Germinal center (tissue), 1 donor: ENCODE measurements around the gene STX2.

Experiments used
- DNase-seq: peaks from one replicate; pipeline ENCODE4 v3.0.0; 2012; ENCODE audit warnings: mixed read lengths, low spot score

Gene STX2

DNA sequence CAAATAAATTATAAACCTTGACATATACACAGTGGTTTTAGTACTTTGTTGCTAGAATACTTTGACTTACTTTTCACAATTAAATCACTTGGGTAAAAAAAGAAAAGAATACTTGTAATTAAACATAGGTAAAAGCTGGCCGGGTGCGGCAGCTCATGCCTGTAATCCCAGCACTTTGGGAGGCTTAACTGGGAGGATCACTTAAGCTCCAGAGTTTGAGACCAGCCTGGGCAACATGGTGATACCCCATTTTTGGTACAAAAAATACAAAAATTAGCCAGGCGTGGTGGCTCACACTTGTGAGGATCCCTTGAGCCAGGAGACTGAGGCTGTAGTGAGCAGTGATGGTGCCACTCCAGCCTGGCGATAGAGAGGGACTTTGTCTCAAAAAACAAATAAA, 7.8 kb downstream of the STX2 start:
- DNase-seq, result no peak

DNA sequence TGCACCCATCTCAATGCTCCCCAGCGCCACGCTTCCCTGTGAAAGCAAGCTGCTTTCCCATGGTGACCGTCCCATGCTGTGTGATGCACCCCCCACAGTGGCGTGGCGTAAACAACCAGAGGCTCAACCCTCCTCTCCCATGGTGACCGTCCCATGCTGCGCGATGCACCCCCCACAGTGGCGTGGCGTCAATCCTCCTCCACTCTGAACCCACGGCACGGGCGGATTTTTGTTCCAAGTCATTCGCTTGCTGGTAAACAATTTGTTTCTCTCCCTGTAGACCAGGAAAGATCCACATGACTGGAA, 8.9 kb downstream of the STX2 start:
- no peak for DNase-seq

DNA sequence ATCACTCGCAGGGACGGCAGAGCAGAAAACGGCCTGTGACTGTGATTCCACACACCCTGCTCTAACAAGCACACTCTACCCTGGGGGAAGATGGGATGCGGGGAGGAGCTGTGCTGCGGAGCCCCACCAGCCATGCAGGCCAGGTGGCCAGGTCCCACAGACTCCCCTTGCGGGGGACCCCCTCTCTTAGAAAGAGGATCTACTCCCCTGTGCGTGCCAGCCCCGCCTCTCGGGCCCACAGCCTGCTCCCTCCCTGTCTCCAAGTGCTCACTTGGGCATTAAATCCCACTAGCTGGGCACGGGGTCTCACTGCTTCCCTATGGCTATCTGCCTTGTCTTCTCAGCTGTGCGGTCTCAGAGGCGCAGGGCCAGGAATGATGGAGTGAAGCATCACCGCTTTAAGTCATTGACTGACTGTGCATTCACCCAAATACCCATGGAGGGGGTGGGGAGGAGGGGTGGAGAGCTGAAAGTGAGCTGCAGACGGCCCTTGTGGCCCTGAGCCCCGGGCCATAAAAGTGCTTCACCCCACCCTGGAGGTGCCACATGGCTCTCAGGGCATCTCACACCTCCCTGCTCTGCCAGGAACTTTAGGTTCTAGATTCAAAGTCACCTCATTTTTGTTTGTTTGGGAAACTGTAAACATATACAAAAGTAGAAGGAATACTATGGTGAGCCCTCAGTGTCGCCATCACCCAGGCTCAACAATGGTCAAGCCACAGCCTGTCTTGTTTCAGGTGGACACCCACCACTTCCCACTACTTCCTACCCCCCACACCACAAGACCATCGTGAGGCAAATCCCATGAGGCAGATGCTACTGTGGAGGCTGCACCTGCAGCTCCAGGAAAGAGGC, 9.4 kb downstream of the STX2 start:
- DNase-seq, result no peak

DNA sequence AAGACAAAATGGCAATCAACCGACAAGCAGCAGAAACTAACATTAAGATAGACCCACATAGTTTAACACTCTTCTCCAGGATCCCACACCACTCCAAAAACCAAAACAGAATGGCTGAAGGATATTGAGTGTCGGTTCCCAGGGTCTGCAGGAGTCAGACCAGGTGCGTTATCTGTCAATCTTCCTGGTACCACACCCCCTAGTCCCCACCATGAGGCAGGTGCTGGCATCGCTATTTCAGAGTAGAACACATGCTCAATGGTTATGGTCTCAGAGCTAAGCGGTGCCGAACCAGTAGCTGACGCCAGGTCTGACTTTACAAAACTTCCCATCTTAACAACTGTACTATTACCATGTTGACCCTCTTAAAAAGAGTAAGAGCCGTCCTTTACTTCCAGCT, 10.2 kb downstream of the STX2 start:
- DNase-seq, result no peak

DNA sequence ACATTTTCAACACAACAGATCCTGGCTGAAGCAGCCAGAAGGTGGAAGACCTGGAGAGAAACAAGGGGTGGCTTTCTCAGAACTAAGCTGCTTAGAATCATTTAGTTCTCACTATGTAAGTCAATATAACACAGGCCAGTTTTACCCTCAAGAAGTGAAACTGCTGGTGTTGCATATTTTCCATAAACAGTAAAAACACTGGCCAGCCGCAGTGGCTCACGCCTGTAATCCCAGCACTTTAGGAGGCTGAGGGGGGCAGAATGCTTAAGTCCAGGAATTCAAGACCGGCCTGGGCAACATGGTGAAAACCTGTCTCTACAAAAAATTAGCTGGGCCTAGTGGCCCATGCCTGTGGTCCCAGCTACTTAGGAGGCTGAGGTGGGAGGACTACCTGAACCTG, 11.6 kb downstream of the STX2 start:
- no peak for DNase-seq

DNA sequence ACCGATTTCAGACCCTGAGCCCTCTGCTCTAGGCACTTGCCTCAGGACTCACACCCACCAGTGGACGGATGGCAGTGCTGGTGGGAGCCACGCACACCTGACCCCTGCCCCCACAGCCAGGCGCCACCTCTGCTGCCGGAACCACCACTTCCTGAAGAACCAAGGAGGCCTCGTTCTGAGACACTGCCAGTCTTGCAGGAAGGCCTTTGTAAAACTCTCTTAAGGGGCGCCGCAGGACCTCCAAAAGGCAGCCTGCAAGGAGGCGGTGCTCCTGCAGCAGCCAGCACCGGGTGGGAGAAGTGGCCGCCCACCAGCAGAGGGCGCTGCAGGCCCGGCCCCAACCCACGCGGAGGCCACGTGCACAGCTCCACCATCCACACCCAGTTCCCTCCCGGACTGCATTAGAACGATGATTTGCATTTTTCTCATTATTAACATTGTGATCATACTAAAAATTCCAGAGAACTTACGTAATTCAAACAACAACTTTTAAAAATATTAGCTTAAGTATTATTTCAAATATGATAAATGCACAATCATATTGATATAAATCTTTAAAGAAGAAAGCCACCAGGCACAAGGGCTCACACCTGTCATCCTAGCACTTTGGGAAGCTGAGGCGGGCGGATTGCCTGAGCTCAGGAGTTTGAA, 12.8 kb downstream of the STX2 start:
- DNase-seq, result peak; percentile 39

DNA sequence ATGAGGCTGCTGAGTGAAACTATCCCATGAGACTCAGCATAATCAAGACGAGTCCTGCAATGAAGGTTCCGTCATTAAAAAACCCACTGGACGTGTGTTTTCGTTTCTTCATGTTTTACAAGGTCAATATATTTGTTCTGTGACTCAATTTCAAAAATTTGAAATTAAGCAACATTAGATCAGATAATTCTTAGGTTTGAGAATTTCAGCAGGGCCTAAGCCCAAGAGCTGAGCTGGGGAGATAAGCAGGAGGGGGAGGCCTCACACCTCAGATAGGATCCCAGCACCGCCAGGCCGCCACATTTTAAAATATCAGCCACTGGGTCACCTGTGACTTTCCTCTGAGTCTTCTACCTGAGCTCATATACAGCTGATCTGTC, 13.3 kb downstream of the STX2 start:
- no peak for DNase-seq

DNA sequence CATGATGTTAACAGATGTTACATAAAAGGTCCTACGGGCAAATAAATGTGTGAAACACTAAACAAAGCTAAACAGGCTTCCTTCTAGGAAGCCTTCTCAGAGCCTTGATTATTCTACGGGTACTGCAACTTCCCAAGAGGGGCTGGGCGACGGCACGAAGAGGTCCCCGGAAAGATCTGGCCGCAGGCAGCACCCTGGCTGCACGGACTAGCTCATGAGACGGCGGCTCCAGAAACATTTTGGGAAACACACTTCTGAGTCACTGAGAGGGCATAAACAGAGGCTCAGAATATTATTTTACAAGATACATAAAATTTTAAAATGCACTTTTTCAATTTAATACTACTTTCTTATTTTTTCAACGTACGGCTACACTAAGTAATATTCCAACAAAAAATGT, 19.4 kb downstream of the STX2 start:
- no peak for DNase-seq

DNA sequence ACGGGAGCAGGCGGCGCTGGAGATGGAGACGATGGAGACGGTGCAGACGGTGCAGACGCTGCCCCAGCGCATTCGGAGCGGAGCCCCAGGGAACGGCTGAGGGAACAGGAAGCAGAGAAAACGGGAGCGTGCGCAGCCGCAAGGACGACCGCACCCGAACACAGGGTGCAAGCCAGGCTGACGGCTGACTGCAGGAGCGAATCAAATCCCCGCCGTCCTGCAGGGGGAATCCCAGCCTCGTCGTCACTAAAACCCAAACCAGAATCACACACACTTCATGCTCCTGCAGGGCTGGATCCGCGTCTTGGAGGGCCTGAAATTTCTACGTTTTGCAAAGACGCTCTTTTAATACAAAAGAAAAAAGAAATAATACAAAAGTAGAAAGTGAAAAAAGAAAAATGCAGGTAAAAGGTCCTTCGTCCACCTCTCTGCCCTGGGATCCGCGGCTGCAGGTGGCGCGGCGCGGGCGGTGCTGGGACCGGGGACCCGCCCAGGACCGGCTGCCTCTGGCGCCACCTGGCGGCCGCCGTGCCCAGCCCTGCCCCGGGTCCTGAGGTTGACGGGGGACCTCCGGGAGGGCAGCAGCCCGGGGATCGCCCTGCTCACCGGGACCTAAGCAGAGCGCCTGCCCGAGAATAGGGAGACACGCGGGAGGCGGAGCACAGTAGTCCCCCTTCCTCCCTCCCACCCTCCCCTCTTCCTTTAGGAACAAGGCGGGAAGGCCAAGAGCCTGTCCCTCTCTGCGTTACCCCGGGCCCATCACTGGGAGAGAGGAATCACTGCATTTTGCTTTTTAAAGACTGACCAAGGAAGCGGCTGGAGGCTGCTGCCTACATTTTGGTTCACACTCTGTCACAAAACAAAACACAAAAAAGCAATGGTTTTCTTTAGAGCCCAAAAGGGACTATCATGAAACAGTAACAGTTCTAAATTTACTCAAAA, 20.1 kb downstream of the STX2 start:
- peak; percentile 89 for DNase-seq

DNA sequence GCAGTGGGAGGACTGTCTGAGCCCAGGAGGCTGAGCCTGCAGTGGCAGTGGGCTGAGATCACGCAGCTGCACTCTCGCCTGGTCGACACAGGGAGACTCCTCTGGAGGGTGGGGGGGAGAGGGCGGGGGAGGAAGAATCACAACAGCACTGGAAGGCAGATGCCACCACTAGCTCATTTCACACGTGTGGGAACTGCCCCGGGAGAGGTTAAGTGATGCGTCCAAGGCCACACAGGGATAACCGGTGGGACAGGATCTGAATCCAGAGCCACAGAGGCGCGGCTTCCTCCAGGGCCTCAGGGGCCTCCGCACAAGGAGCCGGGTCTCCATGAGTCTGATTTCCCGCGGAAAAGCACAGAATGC, 20.8 kb downstream of the STX2 start:
- DNase-seq, result no peak

DNA sequence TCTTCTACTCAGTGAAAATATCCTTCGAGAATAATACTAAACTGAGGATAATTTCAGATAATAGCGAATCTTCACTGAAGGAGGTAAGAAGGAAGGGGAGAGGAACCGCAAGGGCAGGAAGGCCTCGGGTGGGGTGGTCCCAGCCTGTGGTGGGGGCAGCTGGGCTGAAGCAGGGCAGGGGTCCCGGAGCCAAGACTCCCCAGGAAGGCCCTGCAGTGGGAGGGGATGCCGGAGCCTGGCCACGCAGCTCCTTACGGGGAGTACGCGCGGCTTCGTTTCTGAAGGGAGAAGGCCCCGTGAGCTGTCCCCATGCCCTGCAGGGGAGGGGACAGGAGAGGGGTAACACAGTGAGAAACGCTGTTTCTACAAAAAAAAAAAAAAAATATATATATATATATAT, 21.2 kb downstream of the STX2 start:
- no peak for DNase-seq

DNA sequence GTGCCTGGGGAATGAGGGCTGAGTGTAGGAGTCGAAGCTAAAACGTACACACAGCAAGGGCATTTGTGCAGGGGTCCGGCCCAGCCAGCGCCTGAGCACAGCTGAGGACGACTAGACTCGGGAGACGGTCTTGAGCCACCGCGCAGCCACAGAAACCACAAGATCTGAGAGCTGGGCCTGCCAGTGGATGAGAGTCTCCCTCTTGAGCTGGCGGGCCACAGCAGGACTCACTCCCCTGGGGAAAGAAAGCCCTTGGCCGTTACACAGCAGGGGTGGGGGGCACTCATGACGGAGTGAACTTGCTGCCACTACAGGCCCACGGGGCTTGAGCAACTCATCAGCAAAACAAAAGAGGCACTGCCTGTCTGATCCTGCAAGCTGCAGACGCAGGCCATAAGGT, 23.0 kb downstream of the STX2 start:
- no peak for DNase-seq

DNA sequence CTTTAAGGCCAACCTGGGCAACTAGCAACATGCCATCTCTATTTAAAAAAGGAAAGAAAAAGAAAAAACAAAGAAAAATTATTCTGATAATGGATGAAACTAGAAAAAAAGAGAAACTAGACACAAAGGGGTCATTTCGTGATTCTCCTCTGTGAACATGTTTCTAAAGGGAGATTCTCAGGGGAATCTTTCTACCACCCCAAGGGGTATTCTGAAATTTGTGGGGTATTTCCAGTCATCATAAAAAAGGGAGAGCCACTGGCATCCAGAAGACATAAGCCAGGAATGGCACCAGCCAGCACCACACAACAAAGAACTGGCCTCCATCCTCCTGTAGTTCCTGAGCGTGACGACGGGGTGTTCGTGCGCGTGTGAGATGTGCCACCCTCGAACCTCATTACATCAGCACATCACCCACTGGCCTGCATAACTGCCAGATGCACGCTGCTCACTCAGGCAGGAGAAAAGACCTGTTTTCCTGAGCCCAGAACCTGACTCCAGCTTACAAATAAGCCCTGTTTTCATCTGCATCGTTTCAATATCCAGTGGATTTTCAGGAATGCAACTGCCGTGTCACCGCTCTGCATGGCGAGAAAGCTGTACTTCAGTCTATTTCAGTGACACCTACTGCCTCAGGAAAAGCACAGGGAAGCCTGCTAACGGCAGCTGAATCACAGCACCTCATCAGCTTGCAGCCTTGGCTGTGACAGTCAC, 23.9 kb downstream of the STX2 start:
- DNase-seq, result no peak

DNA sequence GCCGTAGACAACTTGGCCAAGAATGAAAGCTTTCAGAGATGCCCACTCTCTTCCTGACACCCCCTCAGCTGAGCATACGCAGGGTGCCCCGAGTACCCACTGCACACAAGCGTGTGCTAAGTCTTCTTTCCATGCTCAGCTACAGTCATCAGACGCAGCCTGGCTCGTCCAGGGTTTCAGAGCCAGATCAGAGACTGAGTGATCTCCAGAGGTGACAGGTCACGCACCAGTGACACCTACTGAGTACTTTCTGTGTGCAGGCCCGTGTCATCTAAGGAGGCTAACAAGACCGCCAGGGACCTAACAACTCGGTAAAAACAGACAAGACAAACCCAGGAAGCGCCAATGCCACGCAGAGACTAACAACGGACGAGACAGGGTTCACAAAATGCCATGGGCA, 25.1 kb downstream of the STX2 start:
- no peak for DNase-seq

DNA sequence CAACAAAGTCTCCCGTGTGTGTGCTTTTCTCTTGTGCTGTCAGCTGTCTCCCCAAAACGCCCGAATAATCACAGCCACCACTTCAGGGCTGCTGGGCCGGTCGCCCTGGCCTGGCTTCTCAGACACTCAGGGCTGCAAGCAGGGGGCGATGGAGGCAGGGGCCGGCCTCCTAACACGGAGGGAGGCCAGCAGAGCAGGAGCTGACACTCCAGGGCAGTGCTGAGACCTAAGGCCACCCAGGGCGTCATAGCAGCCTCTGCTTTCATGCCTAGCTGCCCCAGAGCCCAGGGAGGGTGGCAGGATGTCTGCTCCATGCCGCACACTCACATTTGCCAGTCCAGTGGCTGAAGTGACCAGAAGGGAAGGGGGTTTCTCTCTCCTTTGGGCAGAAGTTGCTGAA, 25.6 kb downstream of the STX2 start:
- no peak for DNase-seq

DNA sequence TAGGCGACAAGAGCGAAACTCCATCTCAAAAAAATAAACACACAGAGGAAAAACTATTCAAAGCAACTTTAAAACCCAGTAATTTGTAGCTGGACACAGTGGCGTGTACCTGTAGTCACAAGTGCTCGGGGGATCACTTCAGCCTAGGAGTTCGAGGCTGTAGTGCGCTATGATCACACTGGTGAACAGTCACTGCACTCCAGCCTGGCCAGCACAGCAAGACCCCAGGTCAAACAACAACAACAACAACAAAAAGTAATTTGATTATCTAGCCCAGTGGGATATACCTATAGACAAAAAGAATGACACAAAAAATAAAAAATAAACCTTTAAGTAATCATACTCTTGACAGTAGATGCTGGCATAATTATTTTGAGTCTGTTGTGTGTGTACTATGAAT, 29.3 kb downstream of the STX2 start:
- no peak for DNase-seq

DNA sequence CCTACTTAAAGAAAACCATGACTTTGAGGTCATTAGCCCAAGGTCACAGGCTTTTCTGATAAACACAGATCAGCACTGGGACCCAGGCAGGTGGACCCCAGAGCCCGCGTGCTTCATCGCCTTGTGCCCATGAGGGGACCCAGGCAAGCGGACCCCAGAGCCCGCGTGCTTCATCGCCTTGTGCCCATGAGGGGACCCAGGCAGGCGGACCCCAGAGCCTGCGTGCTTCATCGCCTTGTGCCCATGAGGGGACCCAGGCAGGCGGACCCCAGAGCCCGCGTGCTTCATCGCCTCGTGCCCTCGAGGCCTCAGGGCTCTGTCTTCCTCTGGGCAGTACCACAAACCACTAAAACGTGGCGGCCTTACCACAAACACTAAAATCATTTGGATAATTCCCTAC, 31.7 kb downstream of the STX2 start:
- no peak for DNase-seq

DNA sequence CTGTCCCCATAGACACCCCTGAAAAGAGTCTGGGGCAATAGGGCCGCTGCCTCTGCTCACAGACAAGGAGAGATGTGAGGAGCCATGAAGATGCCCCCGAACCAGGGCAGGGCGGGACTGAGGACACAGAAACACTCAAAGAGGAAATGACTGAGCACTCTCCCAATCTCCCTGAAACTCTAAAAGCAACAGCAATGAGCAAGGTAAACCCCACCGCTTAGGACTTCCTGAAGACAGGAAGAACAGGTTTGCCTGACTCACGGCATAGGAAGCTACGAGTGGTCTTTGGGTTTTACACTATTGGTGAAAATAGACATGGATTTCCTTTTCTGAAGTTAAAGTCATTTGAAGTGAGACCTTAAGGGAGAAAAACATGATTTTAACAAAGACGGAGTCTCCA, 32.5 kb downstream of the STX2 start:
- no peak for DNase-seq

DNA sequence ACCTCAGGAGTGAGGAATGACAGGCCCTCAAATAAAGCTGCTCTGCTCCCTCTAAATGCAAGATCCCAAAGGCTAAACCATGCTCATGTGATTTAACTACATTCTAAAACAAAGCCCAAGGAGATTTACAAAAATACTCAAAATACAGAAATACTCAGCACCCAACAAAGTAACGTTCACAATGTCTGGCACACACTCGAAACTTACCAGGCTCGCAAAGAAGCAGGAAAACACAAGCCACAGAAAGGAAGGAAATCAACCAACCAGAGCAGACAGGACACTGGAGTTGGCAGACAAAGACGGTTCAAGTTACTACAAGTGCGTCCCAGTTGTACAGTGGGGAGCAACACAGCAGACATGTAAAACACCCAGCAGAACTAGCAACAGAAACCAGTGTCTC, 33.4 kb downstream of the STX2 start:
- DNase-seq, result no peak

DNA sequence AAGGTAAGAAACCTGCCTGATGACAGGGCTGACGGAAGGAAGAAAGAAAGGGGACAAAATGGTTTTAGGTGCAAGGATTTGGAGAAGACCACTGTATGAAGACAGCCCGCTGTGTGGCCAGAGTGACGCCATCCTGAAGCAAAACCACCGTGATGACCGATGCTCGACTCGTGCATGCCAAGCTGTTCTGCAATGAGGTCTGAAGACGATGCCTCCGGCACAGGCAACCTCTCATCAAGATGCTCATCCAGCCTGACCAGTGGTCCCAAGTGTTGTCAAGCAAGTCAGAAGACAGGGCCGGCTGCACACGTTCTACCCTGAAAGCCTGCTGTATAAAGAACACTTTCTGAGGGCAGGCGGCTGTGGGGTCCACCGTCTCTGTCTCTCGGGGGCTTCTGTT, 34.8 kb downstream of the STX2 start:
- DNase-seq, result no peak

DNA sequence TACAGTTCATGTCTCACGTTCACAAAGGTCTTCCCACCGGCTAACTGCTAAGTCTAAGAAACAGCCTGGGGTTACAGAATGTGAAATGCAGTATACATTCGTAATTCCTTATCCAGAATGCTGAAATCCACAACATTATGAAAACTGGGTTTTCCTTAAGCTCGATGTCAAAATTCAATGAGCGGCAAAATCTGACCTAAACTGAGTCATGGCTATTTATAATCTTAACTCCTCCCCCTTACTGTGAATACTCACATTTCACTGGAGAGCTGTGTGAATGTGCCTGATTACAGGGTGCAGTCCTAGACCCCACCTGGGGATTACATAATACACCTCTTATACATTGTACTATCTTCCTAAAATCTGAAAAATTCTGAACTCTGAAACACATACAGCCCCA, 35.3 kb downstream of the STX2 start:
- no peak for DNase-seq

DNA sequence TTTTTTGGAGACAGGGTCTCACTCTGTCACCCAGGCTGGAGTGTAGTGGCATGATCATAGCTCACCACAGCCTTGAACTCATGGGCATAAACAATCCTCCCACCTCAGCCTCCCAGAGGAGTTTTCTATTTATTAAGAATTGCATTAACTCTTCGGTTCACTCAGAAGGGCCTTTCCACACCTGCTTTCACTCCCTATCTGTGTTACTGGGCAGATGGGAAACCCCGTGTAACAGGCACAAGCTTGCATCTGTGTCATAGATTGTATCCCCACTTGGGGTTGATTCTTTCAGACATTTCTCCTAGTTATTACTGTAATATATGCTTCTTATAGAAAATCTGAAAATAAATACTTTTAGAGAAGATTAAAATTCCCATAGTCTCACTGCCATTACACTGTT, 38.7 kb downstream of the STX2 start:
- no peak for DNase-seq

DNA sequence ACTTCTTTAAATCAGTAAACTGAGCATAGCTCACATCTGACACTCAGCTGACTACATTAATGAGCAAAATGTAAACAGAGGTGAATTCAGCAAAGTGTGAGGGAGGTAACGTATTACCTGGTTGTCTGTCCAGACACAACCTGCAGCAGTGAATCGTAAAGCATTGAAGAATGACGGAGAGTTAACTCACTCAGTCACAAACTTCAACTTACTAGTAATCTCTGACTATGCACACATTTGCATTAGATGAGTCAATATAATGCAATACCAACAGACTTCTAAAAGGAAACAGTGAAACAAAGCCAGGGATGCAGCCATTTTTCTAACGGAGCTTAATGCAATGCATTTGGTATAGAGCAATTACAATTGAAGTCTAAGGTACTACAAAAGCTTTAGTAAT, 40.0 kb downstream of the STX2 start:
- DNase-seq, result no peak
